ENCODE results near the gene ULBP1.
"Not testable (repeated sequence)": the region's sequence is repeated elsewhere in the genome, so short reads cannot be mapped to it uniquely, and the experiment has no call there.

ULBP1 gene

GRCh38 chr6:149953934-149954327 lies 9.8 kb upstream of the ULBP1 start:
- DNase-seq (ENCODE audit: low spot score) = not testable (repeated sequence)

- not testable (repeated sequence) for DNase-seq (ENCODE audit: low spot score)
These were observed 9.3 kb upstream of the ULBP1 start for GRCh38 chr6:149954328-149954983.

- DNase-seq (ENCODE audit: low spot score) = not testable (repeated sequence)
These were observed 8.6 kb upstream of the ULBP1 start for GRCh38 chr6:149954984-149955653.

GRCh38 chr6:149955654-149956317 lies 8.0 kb upstream of the ULBP1 start:
- not testable (repeated sequence) for DNase-seq (ENCODE audit: low spot score)

GRCh38 chr6:149958124-149958523 lies 5.6 kb upstream of the ULBP1 start:
- not testable (repeated sequence) for DNase-seq (ENCODE audit: low spot score)

GRCh38 chr6:149959806-149960205 lies 3.9 kb upstream of the ULBP1 start:
- DNase-seq (ENCODE audit: low spot score) = not testable (repeated sequence)

GRCh38 chr6:149960488-149960887 lies 3.3 kb upstream of the ULBP1 start:
- DNase-seq (ENCODE audit: low spot score) = no peak

GRCh38 chr6:149961728-149962425 lies 1.9 kb upstream of the ULBP1 start:
- peak; percentile 30 for DNase-seq (ENCODE audit: low spot score)

- DNase-seq (ENCODE audit: low spot score) = no peak
These were observed 1.1 kb upstream of the ULBP1 start for GRCh38 chr6:149962461-149963211.

- DNase-seq (ENCODE audit: low spot score) = no peak
These were observed 606 bp upstream of the ULBP1 start for GRCh38 chr6:149963212-149963461.

- DNase-seq (ENCODE audit: low spot score) = peak; percentile 15
These were observed 808 bp downstream of the ULBP1 start for GRCh38 chr6:149964308-149965193.

GRCh38 chr6:149965194-149966020 lies 1.7 kb downstream of the ULBP1 start:
- no peak for DNase-seq (ENCODE audit: low spot score)

- not testable (repeated sequence) for DNase-seq (ENCODE audit: low spot score)
These were observed 2.6 kb downstream of the ULBP1 start for GRCh38 chr6:149966319-149966718.

GRCh38 chr6:149967591-149967990 lies 3.8 kb downstream of the ULBP1 start:
- DNase-seq (ENCODE audit: low spot score) = no peak

GRCh38 chr6:149967999-149968398 lies 4.3 kb downstream of the ULBP1 start:
- DNase-seq (ENCODE audit: low spot score) = not testable (repeated sequence)

GRCh38 chr6:149968909-149969308 lies 5.2 kb downstream of the ULBP1 start:
- not testable (repeated sequence) for DNase-seq (ENCODE audit: low spot score)

- DNase-seq (ENCODE audit: low spot score) = no peak
These were observed 5.9 kb downstream of the ULBP1 start for GRCh38 chr6:149969635-149970034.

- not testable (repeated sequence) for DNase-seq (ENCODE audit: low spot score)
These were observed 10.7 kb downstream of the ULBP1 start for GRCh38 chr6:149974394-149974793.

GRCh38 chr6:149974825-149975224 lies 11.1 kb downstream of the ULBP1 start:
- DNase-seq (ENCODE audit: low spot score) = no peak

GRCh38 chr6:149975400-149975799 lies 11.7 kb downstream of the ULBP1 start:
- DNase-seq (ENCODE audit: low spot score) = no peak
